HG02610 (cell line): ENCODE measurements around the gene GTPBP4.
A peak's percentile ranks its signal among the peaks of the same experiment; 100 is the strongest.
"Not testable (repeated sequence)": the region's sequence is repeated elsewhere in the genome, so short reads cannot be mapped to it uniquely, and the experiment has no call there.

Experiments used
- ATAC-seq: cut with Tn5 transposase; IDR thresholded peaks from one replicate; pipeline ENCODE4 v1.9.1; 2021; ENCODE audit warnings: mild to moderate bottlenecking, moderate library complexity; ENCODE audit not compliant: unreplicated experiment

GTPBP4 gene

GRCh38 chr10:1022413-1022812 lies 34.2 kb downstream of the GTPBP4 start:
- no peak for ATAC-seq

GRCh38 chr10:1024103-1024502 lies 35.9 kb downstream of the GTPBP4 start:
- ATAC-seq = no peak

GRCh38 chr10:1025683-1026082 lies 37.4 kb downstream of the GTPBP4 start, which contains the start of gene IDI2:
Gene IDI2 (minus strand): TSS chr10:1025859. CDS start chr10:1024723, 1,136 bp downstream.
- no peak for ATAC-seq

- no peak for ATAC-seq
Observed at GRCh38 chr10:1026578-1026977, 38.3 kb downstream of the GTPBP4 start.

- ATAC-seq = no peak
Observed at GRCh38 chr10:1029838-1030237, 41.6 kb downstream of the GTPBP4 start.

GRCh38 chr10:1033601-1034000 lies 45.4 kb downstream of the GTPBP4 start:
- no peak for ATAC-seq

- no peak for ATAC-seq
Observed at GRCh38 chr10:1034758-1035157, 46.5 kb downstream of the GTPBP4 start.

GRCh38 chr10:1035201-1035600 lies 47.0 kb downstream of the GTPBP4 start:
- ATAC-seq = no peak

- peak; percentile 85 for ATAC-seq
Observed at GRCh38 chr10:1036341-1036791, 48.1 kb downstream of the GTPBP4 start.

- ATAC-seq = no peak
Observed at GRCh38 chr10:1037098-1037497, 48.9 kb downstream of the GTPBP4 start.

- not testable (repeated sequence) for ATAC-seq
Observed at GRCh38 chr10:1038769-1039168, 50.5 kb downstream of the GTPBP4 start.

- ATAC-seq = no peak
Observed at GRCh38 chr10:1040133-1040532, 51.9 kb downstream of the GTPBP4 start.

- no peak for ATAC-seq
Observed at GRCh38 chr10:1041514-1041913, 53.3 kb downstream of the GTPBP4 start.

GRCh38 chr10:1043532-1043995 lies 55.3 kb downstream of the GTPBP4 start:
- ATAC-seq = peak; percentile 61

- ATAC-seq = no peak
Observed at GRCh38 chr10:1044146-1044545, 55.9 kb downstream of the GTPBP4 start.

GRCh38 chr10:1044964-1045363 lies 56.7 kb downstream of the GTPBP4 start:
- ATAC-seq = no peak

GRCh38 chr10:1045415-1045814 lies 57.2 kb downstream of the GTPBP4 start:
- no peak for ATAC-seq

- ATAC-seq = no peak
Observed at GRCh38 chr10:1047937-1048336, 59.7 kb downstream of the GTPBP4 start.

- ATAC-seq = no peak
Observed at GRCh38 chr10:1048349-1048731, 60.1 kb downstream of the GTPBP4 start.

GRCh38 chr10:1048732-1049424 lies 60.6 kb downstream of the GTPBP4 start, which contains the start of gene IDI1:
Gene IDI1 (minus strand): TSS chr10:1049119. CDS start chr10:1049003, 116 bp downstream.
- peak; percentile 88 for ATAC-seq

GRCh38 chr10:1049425-1049958 lies 61.3 kb downstream of the GTPBP4 start:
- no peak for ATAC-seq

- no peak for ATAC-seq
Observed at GRCh38 chr10:1050145-1050544, 61.9 kb downstream of the GTPBP4 start.
